GM12874 (cell line): ENCODE results near the gene ANTKMT.

Experiments used
- CTCF ChIP-seq: IDR thresholded peaks from 2 replicates; pipeline ENCODE4 v1.5.1; 2011; ENCODE audit warnings: low read depth, mild to moderate bottlenecking, control low read depth, low read length, moderate library complexity; ENCODE audit not compliant: insufficient read depth

Gene ANTKMT

GRCh38 chr16:720990-721764 lies at the start of gene ANTKMT:
Gene ANTKMT, plus strand, starts transcription at chr16:721146. Its CDS starts 129 bp downstream, at chr16:721275.
- TF ChIP-seq CTCF: no peak

- no peak for TF ChIP-seq CTCF
Measured at GRCh38 chr16:671353-672131, 49.4 kb upstream of the ANTKMT start.

GRCh38 chr16:672371-672770 lies 48.6 kb upstream of the ANTKMT start:
- no peak for TF ChIP-seq CTCF

GRCh38 chr16:672851-673250 lies 48.1 kb upstream of the ANTKMT start:
- TF ChIP-seq CTCF: no peak

GRCh38 chr16:673399-673991 lies 47.5 kb upstream of the ANTKMT start:
- no peak for TF ChIP-seq CTCF

GRCh38 chr16:674214-674881 lies 46.6 kb upstream of the ANTKMT start:
- no peak for TF ChIP-seq CTCF
